Activated naive CD8-positive, alpha-beta T cell treated with anti-CD3 and anti-CD28 coated beads, Interleukin-2, amount 50 U/mL, for 16 hours (primary cell): ENCODE results near the gene FAM186B.
A peak's percentile ranks its signal among the peaks of the same experiment; 100 is the strongest.
"Not testable (repeated sequence)": the region's sequence is repeated elsewhere in the genome, so short reads cannot be mapped to it uniquely, and the experiment has no call there.

ENCODE experiments used
- DNase-seq: peaks from one replicate; pipeline ENCODE4 v3.0.0-alpha.2; 2020; ENCODE audit warnings: low read depth, low spot score

FAM186B gene

GRCh38 chr12:49605539-49605938 lies at the start of gene FAM186B:
TSS of gene FAM186B (minus strand) at chr12:49605639. CDS start at chr12:49605477, 162 bp downstream.
- not testable (repeated sequence) for DNase-seq

- no peak for DNase-seq
Observed at GRCh38 chr12:49654715-49655114, 49.3 kb upstream of the FAM186B start.

- no peak for DNase-seq
Observed at GRCh38 chr12:49652921-49653520, 47.6 kb upstream of the FAM186B start.

GRCh38 chr12:49651855-49652254 lies 46.4 kb upstream of the FAM186B start:
- no peak for DNase-seq

- DNase-seq, result no peak
Observed at GRCh38 chr12:49649892-49650291, 44.5 kb upstream of the FAM186B start.

GRCh38 chr12:49649445-49649844 lies 44.0 kb upstream of the FAM186B start:
- DNase-seq, result no peak

GRCh38 chr12:49648712-49649003 lies 43.2 kb upstream of the FAM186B start:
- no peak for DNase-seq

- no peak for DNase-seq
Observed at GRCh38 chr12:49647827-49648711, 42.6 kb upstream of the FAM186B start.

- no peak for DNase-seq
Observed at GRCh38 chr12:49646871-49647654, 41.6 kb upstream of the FAM186B start.

GRCh38 chr12:49646331-49646830 lies 40.9 kb upstream of the FAM186B start:
- DNase-seq, result no peak

- DNase-seq, result no peak
Observed at GRCh38 chr12:49645146-49646039, 40.0 kb upstream of the FAM186B start.

GRCh38 chr12:49644620-49644994 lies 39.2 kb upstream of the FAM186B start:
- DNase-seq, result peak; percentile 68

GRCh38 chr12:49643961-49644619 lies 38.7 kb upstream of the FAM186B start:
- DNase-seq, result no peak

GRCh38 chr12:49643135-49643534 lies 37.7 kb upstream of the FAM186B start:
- DNase-seq, result no peak

- DNase-seq, result no peak
Observed at GRCh38 chr12:49642370-49642802, 36.9 kb upstream of the FAM186B start.

- no peak for DNase-seq
Observed at GRCh38 chr12:49641748-49642369, 36.4 kb upstream of the FAM186B start.

- peak; percentile 27 for DNase-seq
Observed at GRCh38 chr12:49636979-49637755, 31.7 kb upstream of the FAM186B start.

- DNase-seq, result no peak
Observed at GRCh38 chr12:49636574-49636973, 31.1 kb upstream of the FAM186B start.

- DNase-seq, result no peak
Observed at GRCh38 chr12:49635656-49636055, 30.2 kb upstream of the FAM186B start.
